Chondrocyte (in vitro differentiated cells): ENCODE results near the gene CXXC4. TPM values are rescaled to one million over a fixed set of nuclear protein-coding genes. Genes with fewer than 3 reads are reported as not detected.

Experiments
- DNase-seq: peaks from one replicate; pipeline ENCODE4 v3.0.0; 2021; ENCODE audit warnings: mixed read lengths, low spot score
- H3K27ac Mint-ChIP-seq: one replicate; pipeline ENCODE4 v1.8.0; 2021; ENCODE audit warnings: mild to moderate bottlenecking, moderate library complexity, mixed read lengths; ENCODE audit not compliant: unreplicated experiment
- H3K27me3 Mint-ChIP-seq: 2 replicates; pipeline ENCODE4 v1.8.0; 2021; ENCODE audit warnings: low read depth, mixed read lengths
- H3K36me3 Mint-ChIP-seq: 2 replicates; pipeline ENCODE4 v1.8.0; 2021; ENCODE audit warnings: low read depth, mixed read lengths
- H3K4me1 Mint-ChIP-seq: 2 replicates; pipeline ENCODE4 v1.8.0; 2021; ENCODE audit warnings: low read depth, mild to moderate bottlenecking, mixed read lengths
- H3K4me3 Mint-ChIP-seq: one replicate; pipeline ENCODE4 v1.8.0; 2021; ENCODE audit warnings: mild to moderate bottlenecking, moderate library complexity, mixed read lengths; ENCODE audit not compliant: unreplicated experiment
- H3K9me3 Mint-ChIP-seq: 2 replicates; pipeline ENCODE4 v1.8.0; 2021; ENCODE audit warnings: low read depth, mixed read lengths
- CTCF ChIP-seq: fragments of 200-600 bp; sonication (generic); IDR thresholded peaks from 2 replicates; pipeline ENCODE4 v1.5.0; 2021; ENCODE audit warnings: antibody characterized with exemption, mild to moderate bottlenecking, moderate library complexity
- total RNA-seq: library from RNA; stranded (reverse); gene quantifications from 3 replicates; pipeline ENCODE4 v1.2.1, GENCODE V29; 2021

CXXC4 gene
- total RNA-seq, 1 donor from 2014 or later = not detected

DNA sequence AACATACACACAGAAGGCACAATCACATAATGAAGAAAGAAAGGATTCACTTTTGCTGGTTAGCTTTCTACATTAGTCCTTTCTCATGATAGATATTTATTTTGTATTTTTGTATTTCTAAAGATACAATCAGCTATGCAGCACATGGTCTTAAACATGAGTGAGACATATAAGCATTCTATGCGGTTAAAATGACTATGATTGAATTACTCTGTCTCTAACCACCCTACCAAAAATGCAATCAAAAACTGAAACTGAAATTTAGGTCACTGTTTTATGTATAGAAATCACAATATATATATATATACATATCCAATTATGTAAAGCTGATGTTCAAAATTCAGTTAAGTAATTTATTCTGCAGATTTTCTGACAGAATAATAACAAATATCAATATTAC, 21.9 kb downstream of the CXXC4 start:
- Mint-ChIP-seq H3K27ac (no peak overlapping the region), H3K4me1 (no peaks in the 10 kb centered on the region), H3K27me3 (peaks cover 6% of the 10 kb centered on the region), H3K4me3 (no peak overlapping the region), H3K9me3 (no peaks in the 10 kb centered on the region), H3K36me3 (no peaks in the 10 kb centered on the region)
- no peak for TF ChIP-seq CTCF
- DNase-seq = no peak

DNA sequence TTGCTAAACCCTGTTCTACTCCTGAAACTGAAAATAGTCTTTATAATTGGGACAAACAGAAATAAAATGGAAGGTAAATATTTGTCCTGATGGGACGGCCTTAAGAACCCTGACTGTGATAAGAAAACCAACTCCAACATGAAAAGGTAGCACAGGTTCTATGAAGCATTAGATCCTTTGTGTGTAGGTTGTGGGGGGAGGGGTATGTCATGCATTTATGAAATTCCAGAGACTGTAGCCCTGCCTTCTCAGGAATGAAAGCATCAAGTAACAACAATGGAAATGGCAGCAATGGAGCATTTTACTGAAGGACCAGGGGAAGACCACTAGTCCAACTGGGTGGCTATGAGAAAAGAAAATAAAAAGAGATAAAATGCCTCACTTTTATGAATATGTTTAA, 23.9 kb downstream of the CXXC4 start:
- Mint-ChIP-seq H3K9me3 (no peaks in the 10 kb centered on the region), H3K4me1 (no peaks in the 10 kb centered on the region), H3K36me3 (no peaks in the 10 kb centered on the region), H3K4me3 (no peak overlapping the region), H3K27ac (no peak overlapping the region), H3K27me3 (peaks cover 14% of the 10 kb centered on the region)
- TF ChIP-seq CTCF = no peak
- DNase-seq = no peak

GRCh38 chr4:104469794-104470193, 24.9 kb downstream of the CXXC4 start:
- no peaks in the 10 kb centered on the region for H3K36me3 Mint-ChIP-seq
- no peak overlapping the region for H3K27ac Mint-ChIP-seq
- H3K27me3 Mint-ChIP-seq = peaks cover 12% of the 10 kb centered on the region
- no peak for DNase-seq
- no peaks in the 10 kb centered on the region for H3K4me1 Mint-ChIP-seq
- no peaks in the 10 kb centered on the region for H3K9me3 Mint-ChIP-seq
- no peak overlapping the region for H3K4me3 Mint-ChIP-seq
- TF ChIP-seq CTCF = no peak

DNA sequence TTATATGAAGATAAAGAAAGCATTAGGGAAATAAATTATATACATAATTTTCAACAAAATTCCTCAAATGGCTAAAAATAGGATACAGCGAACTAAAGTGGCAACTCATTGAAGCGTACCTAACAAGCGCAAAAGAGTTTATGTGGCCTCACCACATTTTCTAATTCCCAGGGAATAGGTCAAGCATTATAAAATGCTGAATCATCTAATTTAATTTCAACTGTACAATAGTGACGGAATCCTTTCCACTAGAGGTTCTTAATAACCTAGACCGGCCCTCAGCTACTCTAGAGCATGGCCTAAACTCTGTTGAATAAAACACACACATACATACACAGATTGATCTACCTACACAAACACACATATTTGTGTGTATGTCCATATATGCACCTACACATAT, 29.1 kb downstream of the CXXC4 start:
- no peak for TF ChIP-seq CTCF
- DNase-seq = no peak
- Mint-ChIP-seq H3K36me3 (no peaks in the 10 kb centered on the region), H3K4me3 (no peak overlapping the region), H3K4me1 (no peaks in the 10 kb centered on the region), H3K27me3 (peaks cover 10% of the 10 kb centered on the region), H3K9me3 (no peaks in the 10 kb centered on the region), H3K27ac (no peak overlapping the region)

GRCh38 chr4:104465201-104465600, 29.5 kb downstream of the CXXC4 start:
- TF ChIP-seq CTCF = no peak
- H3K27me3 Mint-ChIP-seq = peaks cover 10% of the 10 kb centered on the region
- no peaks in the 10 kb centered on the region for H3K4me1 Mint-ChIP-seq
- no peaks in the 10 kb centered on the region for H3K9me3 Mint-ChIP-seq
- no peak overlapping the region for H3K4me3 Mint-ChIP-seq
- H3K36me3 Mint-ChIP-seq = no peaks in the 10 kb centered on the region
- H3K27ac Mint-ChIP-seq = no peak overlapping the region
- no peak for DNase-seq
